Activated CD4-positive, alpha-beta T cell treated with anti-CD3 and anti-CD28 coated beads for 36 hours (primary cell): ENCODE measurements around the gene UBAP1L. TPM values are rescaled to one million over a fixed set of nuclear protein-coding genes. Genes with fewer than 3 reads are reported as not detected.
"Not testable (repeated sequence)": the region's sequence is repeated elsewhere in the genome, so short reads cannot be mapped to it uniquely, and the experiment has no call there.

Source experiments
- ATAC-seq: fragments of 200-7000 bp; cut with Tn5 transposase; one replicate; pipeline ENCODE4 v1.10.0; 2021; ENCODE audit warnings: mild to moderate bottlenecking, moderate library complexity
- CTCF ChIA-PET: fragments of 350-600 bp; sonication (Branson Sonifier 250); formaldehyde crosslinking; loops from one replicate; lab custom pipeline; 2021; ENCODE audit warnings: antibody characterized with exemption; lab: Charles Lee
- POLR2A ChIA-PET: fragments of 350-600 bp; sonication (Branson Sonifier 250); formaldehyde crosslinking; loops from one replicate; lab custom pipeline; 2021; ENCODE audit warnings: antibody characterized with exemption, inconsistent platforms; lab: Charles Lee
- DNase-seq: peaks from one replicate; pipeline ENCODE4 v3.0.0-alpha.2; 2020
- H3K27ac Mint-ChIP-seq: one replicate; pipeline ENCODE4 v1.8.0; 2021; ENCODE audit warnings: mixed read lengths
- H3K27me3 Mint-ChIP-seq: one replicate; pipeline ENCODE4 v1.8.0; 2021; ENCODE audit warnings: mixed read lengths
- H3K36me3 Mint-ChIP-seq: one replicate; pipeline ENCODE4 v1.8.0; 2021; ENCODE audit warnings: low read depth, mixed read lengths
- H3K4me1 Mint-ChIP-seq: one replicate; pipeline ENCODE4 v1.8.0; 2021; ENCODE audit warnings: mixed read lengths
- H3K4me3 Mint-ChIP-seq: one replicate; pipeline ENCODE4 v1.8.0; 2021; ENCODE audit warnings: mild to moderate bottlenecking, moderate library complexity, mixed read lengths
- H3K9me3 Mint-ChIP-seq: one replicate; pipeline ENCODE4 v1.8.0; 2021; ENCODE audit warnings: low read depth, mixed read lengths
- intact Hi-C, 2 experiments: fragments of 100-400 bp; cut with DNase I in 1 of 2; cut with micrococcal nuclease in 1 of 2; formaldehyde crosslinking; loops; one replicate each; pipeline versions ENCODE4 v1.14.2 to v1.15.1; 2022 to 2024; cut with DNase I, micrococcal nuclease
- total RNA-seq, 2 experiments: library from RNA; stranded (reverse); gene quantifications; one replicate each; pipeline ENCODE4 v1.2.3, GENCODE V29; 2021

UBAP1L gene
- total RNA-seq, 2 experiments from 2014 or later = 2.7 to 3.2 TPM

DNA sequence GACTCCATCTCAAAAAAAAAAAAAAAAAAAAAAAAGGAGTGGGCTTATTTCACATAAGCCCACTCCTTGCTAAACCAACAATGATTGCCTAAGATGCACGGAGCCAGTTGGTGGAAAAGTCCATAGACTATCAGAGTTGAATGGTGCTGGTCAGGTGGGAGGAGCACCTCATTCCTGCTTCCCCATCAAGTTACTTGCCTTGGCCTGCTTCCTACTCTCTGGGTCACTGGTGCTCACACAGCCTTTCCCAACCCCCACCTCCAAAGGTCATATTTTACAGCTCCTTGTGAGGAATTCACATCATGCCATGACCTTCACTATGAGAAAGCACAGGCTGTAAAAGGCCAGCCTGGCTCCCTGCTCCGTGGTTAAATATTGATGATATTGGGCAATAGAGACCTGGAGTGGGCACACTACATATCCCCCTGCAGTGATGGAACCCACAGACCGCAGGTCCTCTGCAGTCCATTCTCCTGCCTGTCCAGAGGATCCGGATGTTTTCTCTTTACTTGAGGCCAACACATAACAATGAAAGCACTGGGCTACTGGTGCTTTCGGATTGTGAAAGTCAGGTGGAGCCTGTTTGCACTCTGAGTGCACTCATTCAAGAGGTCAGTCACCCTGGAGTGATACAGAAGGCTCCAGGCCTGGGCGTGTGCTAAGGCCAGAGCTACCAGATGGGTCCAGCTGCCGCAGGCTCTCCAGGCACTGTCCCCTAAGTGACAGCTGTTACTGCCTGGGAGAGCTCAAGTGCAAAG is 70.1 kb downstream of the UBAP1L start, which contains the start of gene SLC51B:
Gene SLC51B (plus strand): TSS at position 664 of the 758 bp plus-strand sequence. CDS start 4,618 bp downstream, outside the sequence.
- peaks cover 2% of the 10 kb centered on the region for H3K27me3 Mint-ChIP-seq

GRCh38 chr15:65044218-65044617 is 70.8 kb downstream of the UBAP1L start:
- intact Hi-C loops, H3K9me3 Mint-ChIP-seq, H3K4me1 Mint-ChIP-seq, H3K27me3 Mint-ChIP-seq, H3K27ac Mint-ChIP-seq, H3K4me3 Mint-ChIP-seq, H3K36me3 Mint-ChIP-seq: not testable (repeated sequence)
- ChIA-PET POLR2A (interaction anchor here (0.5 kb wide), 1 partner anchor 873 kb away, joined by 3 read pairs; no protein-coding TSS in a partner anchor), CTCF (interaction anchor here (0.6 to 1.5 kb wide), 3 partner anchors 11 to 47 kb away, joined by 3 to 6 read pairs (median 5); no protein-coding TSS in a partner anchor)
- ATAC-seq (peak; percentile 90), DNase-seq (peak; percentile 62)

More for the DNA sequence above, 70.1 kb downstream of the UBAP1L start, which contains the start of gene SLC51B:
- peaks cover 14% of the 10 kb centered on the region for H3K4me1 Mint-ChIP-seq
- ATAC-seq = no peak
- intact Hi-C loops = no loop called here
- ChIA-PET POLR2A (no interaction called here), CTCF (interaction anchor here (0.6 to 1.5 kb wide), 3 partner anchors 11 to 48 kb away, joined by 3 to 6 read pairs (median 5); no protein-coding TSS in a partner anchor)
- H3K36me3 Mint-ChIP-seq = no peaks in the 10 kb centered on the region
- no peak within 1 kb of the TSS for H3K27ac Mint-ChIP-seq
- no peaks in the 10 kb centered on the region for H3K9me3 Mint-ChIP-seq
- H3K4me3 Mint-ChIP-seq = no peak within 1 kb of the TSS
- DNase-seq = no peak

GRCh38 chr15:65042776-65043327 is 72.1 kb downstream of the UBAP1L start:
- Mint-ChIP-seq H3K36me3 (no peaks in the 10 kb centered on the region), H3K4me1 (peaks cover 5% of the 10 kb centered on the region), H3K27ac (no peak overlapping the region), H3K27me3 (peaks cover 2% of the 10 kb centered on the region), H3K9me3 (no peaks in the 10 kb centered on the region), H3K4me3 (no peak overlapping the region)
- ChIA-PET POLR2A (no interaction called here), CTCF (interaction anchor here (0.6 to 1.6 kb wide), 5 partner anchors 9 to 891 kb away, joined by 3 to 6 read pairs (median 3); no protein-coding TSS in a partner anchor)
- ATAC-seq (no peak), DNase-seq (no peak)
- intact Hi-C loops = no loop called here

Other genes starting within 250 kb of the UBAP1L start
- 1 to 10 TPM in 1 of 2 experiments, under 1 TPM in 1; 0.81 to 1.0 TPM for gene ANKDD1A, start 203.3 kb downstream of the UBAP1L start, total RNA-seq
- gene SPG21, start 125.3 kb downstream of the UBAP1L start, total RNA-seq = 10 to 100 TPM; 74.1 to 79.1 TPM
- gene MTFMT, start 85.6 kb downstream of the UBAP1L start, total RNA-seq = 10 to 100 TPM; 19.0 to 19.9 TPM
- not detected for gene SLC51B, start 69.8 kb downstream of the UBAP1L start, total RNA-seq
- not detected for gene RASL12, start 47.2 kb downstream of the UBAP1L start, total RNA-seq
- gene KBTBD13, start 38.5 kb downstream of the UBAP1L start, total RNA-seq = not detected
- gene PDCD7, start 18.6 kb upstream of the UBAP1L start, total RNA-seq = 10 to 100 TPM; 16.6 to 24.8 TPM
- gene CLPX, start 70.1 kb upstream of the UBAP1L start, total RNA-seq = 10 to 100 TPM; 65.2 to 73.7 TPM
- not detected for gene CILP, start 96.3 kb upstream of the UBAP1L start, total RNA-seq
- 10 to 100 TPM; 17.9 to 20.1 TPM for gene PARP16, start 171.7 kb upstream of the UBAP1L start, total RNA-seq
- not detected for gene RNU5A-1, start 180.9 kb upstream of the UBAP1L start, total RNA-seq
- gene RNU5B-1, start 189.5 kb upstream of the UBAP1L start, total RNA-seq = not detected